ENCODE measurements around the gene INO80B. TPM values are rescaled to one million over a fixed set of nuclear protein-coding genes. Genes with fewer than 3 reads are reported as not detected.
A peak's percentile ranks its signal among the peaks of the same experiment; 100 is the strongest.

The INO80B gene
- total RNA-seq, 1 experiment from 2014 or later: 42.1 TPM

DNA sequence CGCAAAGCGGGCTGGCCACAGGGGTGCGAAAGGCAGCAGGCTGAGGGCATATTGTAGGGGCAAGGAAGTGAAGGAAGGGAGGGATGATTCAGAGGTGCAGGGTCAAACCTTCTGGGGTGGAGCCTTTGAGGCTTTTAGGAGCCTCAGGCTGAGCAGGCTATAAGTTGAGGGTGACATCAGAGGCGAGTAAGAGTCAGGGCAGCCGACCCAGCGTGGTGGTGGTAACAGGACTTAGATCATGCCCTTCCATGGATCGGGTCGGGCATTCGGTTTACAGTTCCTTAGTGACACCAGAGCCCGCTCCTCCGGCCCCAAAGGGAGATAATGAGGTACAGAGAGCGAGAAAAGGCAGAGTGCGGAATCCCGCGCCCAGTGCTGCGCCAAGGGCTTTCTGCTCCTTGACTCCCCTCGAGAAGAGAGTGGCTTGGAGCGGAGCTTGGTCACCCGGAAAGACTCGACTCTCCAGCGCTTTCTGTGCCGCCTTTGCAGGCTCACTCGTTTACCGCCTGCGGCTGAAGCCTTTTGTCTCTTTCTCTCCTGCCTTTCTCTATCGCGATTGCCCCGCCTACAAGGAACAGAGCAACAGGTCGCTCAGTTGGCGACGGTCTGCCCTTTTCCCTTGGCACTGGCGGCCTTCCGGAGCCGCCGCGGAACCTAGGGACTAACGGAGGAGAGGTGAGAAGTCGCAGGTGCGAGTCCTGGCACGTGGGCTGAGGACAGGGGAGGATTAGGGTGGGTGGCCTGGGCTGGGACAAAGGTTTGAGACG, 43.8 kb downstream of the INO80B start:
- Mint-ChIP-seq H3K27me3 (ENCODE audit: unreplicated experiment) (peaks cover 15% of the 10 kb centered on the region), H3K36me3 (ENCODE audit: insufficient read depth, unreplicated experiment) (peaks cover 43% of the 10 kb centered on the region), H3K27ac (ENCODE audit: unreplicated experiment) (peak overlapping the region; percentile 33), H3K4me1 (ENCODE audit: low read depth, unreplicated experiment) (peaks cover 26% of the 10 kb centered on the region), H3K9me3 (ENCODE audit: low read depth, unreplicated experiment) (no peaks in the 10 kb centered on the region), H3K4me3 (ENCODE audit: low read depth, unreplicated experiment) (peak overlapping the region; percentile 58)
- no TSS peak for BruUV-seq (replicated peaks)
- intact Hi-C loops (cut with micrococcal nuclease; ENCODE audit: unreplicated experiment): no loop called here
- TF ChIP-seq, protein P1, sequence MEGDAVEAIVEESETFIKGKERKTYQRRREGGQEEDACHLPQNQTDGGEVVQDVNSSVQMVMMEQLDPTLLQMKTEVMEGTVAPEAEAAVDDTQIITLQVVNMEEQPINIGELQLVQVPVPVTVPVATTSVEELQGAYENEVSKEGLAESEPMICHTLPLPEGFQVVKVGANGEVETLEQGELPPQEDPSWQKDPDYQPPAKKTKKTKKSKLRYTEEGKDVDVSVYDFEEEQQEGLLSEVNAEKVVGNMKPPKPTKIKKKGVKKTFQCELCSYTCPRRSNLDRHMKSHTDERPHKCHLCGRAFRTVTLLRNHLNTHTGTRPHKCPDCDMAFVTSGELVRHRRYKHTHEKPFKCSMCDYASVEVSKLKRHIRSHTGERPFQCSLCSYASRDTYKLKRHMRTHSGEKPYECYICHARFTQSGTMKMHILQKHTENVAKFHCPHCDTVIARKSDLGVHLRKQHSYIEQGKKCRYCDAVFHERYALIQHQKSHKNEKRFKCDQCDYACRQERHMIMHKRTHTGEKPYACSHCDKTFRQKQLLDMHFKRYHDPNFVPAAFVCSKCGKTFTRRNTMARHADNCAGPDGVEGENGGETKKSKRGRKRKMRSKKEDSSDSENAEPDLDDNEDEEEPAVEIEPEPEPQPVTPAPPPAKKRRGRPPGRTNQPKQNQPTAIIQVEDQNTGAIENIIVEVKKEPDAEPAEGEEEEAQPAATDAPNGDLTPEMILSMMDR (IDR thresholded peaks at IDR 0.05; ENCODE audit: unreplicated experiment): no peak
- CTCF ChIA-PET: interaction anchor here (0.6 kb wide), 1 partner anchor 32 kb away, joined by 4 read pairs; no protein-coding TSS in a partner anchor
- no peak for DNase-seq

DNA sequence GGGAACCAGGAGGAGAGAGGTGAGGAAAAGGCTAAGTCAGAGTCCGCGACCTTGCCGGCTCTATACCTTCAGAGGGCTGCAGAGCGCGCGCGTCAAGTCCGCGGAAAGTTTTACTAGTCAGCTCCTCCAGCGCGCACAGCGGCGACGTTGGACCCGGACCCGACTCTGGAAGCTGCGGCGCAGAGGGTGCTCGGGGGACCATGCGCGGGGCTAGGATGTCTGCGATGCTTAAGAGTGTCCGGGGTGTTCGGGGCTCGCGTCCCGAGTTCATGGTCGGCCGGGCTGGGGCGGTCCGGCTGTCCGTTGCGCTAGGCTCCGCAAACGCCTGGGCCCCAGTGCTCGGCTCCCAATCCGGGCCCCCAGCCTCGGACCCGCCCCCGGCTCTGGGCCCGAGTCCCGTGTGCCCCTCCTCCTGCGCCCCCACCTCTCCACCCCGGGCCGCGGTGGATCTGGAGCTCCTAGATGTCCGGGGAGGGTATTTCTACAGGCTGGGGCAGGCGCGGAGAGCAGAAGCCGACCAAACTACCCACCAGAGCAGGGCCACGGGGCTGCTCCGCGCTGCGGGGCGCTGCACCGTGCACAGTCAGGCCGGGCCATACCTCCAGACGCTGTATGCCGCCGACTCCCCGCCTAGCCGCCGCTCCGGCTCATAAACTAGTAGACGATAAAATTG, 44.5 kb downstream of the INO80B start, which contains the start of gene LBX2:
TSS of gene LBX2 (minus strand) at position 337 of the 673 bp plus-strand sequence. CDS start at position 271, 66 bp downstream.
- H3K27me3 Mint-ChIP-seq (ENCODE audit: unreplicated experiment): peaks cover 15% of the 10 kb centered on the region
- H3K4me1 Mint-ChIP-seq (ENCODE audit: low read depth, unreplicated experiment): peaks cover 31% of the 10 kb centered on the region

DNA sequence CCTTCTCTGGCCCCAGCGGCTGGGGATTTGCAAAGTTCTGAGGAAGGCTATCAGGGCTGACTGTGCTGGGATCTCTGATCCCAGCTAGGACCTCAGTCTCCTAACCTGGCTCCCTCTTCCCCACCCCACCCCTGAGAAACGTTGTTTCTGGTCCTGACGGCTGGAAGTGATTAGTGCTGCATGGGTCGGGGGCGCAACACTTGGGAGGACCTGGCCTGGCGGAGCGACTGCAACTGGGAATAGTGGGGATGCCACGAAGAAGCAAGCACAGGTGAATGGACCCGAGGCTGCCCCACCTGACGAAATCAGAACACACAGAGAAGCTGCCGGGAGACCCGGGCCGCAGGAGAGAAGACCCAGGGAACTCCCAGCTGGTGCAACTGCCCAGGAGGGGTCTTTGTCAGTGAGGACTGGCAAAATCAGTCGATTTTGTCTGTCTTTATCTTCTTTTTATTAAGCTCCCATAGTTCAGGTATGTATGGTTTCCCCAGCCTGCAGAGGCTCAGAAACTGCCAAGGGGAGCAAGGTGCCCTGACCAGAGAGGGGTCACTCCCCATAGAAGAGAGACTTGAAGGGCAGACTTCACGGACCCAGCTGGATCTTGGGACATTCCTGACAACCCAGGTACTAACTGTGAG, 45.2 kb downstream of the INO80B start:
- Mint-ChIP-seq H3K27ac (ENCODE audit: unreplicated experiment) (no peak overlapping the region), H3K4me1 (ENCODE audit: low read depth, unreplicated experiment) (peaks cover 37% of the 10 kb centered on the region), H3K4me3 (ENCODE audit: low read depth, unreplicated experiment) (no peak overlapping the region), H3K27me3 (ENCODE audit: unreplicated experiment) (peaks cover 15% of the 10 kb centered on the region), H3K9me3 (ENCODE audit: low read depth, unreplicated experiment) (no peaks in the 10 kb centered on the region), H3K36me3 (ENCODE audit: insufficient read depth, unreplicated experiment) (peaks cover 56% of the 10 kb centered on the region)
- CTCF ChIA-PET: interaction anchor here (0.6 kb wide), 1 partner anchor 14 kb away, joined by 5 read pairs; the partner anchor contains the start of gene TLX2
- TF ChIP-seq, protein P1 (IDR thresholded peaks at IDR 0.05; ENCODE audit: unreplicated experiment): no peak
- DNase-seq: no peak
- BruUV-seq (replicated peaks): no TSS peak
- intact Hi-C loops (cut with micrococcal nuclease; ENCODE audit: unreplicated experiment): no loop called here

More for the DNA sequence above, 44.5 kb downstream of the INO80B start, which contains the start of gene LBX2:
- TF ChIP-seq, protein P1 (IDR thresholded peaks at IDR 0.05; ENCODE audit: unreplicated experiment): no peak
- Mint-ChIP-seq H3K36me3 (ENCODE audit: insufficient read depth, unreplicated experiment) (peaks cover 50% of the 10 kb centered on the region), H3K4me3 (ENCODE audit: low read depth, unreplicated experiment) (peak within 1 kb of the TSS; percentile 58), H3K9me3 (ENCODE audit: low read depth, unreplicated experiment) (no peaks in the 10 kb centered on the region), H3K27ac (ENCODE audit: unreplicated experiment) (peak within 1 kb of the TSS; percentile 33)
- CTCF ChIA-PET: interaction anchor here (0.6 kb wide), 1 partner anchor 33 kb away, joined by 4 read pairs; no protein-coding TSS in a partner anchor
- BruUV-seq (replicated peaks): no TSS peak
- intact Hi-C loops (cut with micrococcal nuclease; ENCODE audit: unreplicated experiment): no loop called here
- no peak for DNase-seq

DNA sequence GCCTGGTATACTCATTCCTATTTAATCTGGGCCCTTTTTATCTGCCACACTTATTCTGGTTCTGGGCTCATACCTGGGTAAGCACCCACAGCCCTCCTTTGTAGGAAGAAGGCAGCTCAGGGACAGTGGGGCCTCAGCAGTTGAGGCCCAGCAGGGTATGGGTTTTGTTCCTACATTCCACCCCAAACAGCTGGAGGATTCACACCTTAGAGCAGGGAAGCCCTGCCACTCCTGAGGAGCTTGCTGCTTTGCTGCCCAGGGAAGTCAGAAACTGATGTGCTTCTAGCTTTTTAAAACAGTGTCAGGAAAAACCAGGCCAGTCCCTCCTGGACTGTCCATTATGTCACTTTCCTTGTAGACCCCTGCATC, 45.7 kb downstream of the INO80B start:
- intact Hi-C loops (cut with micrococcal nuclease; ENCODE audit: unreplicated experiment): no loop called here
- Mint-ChIP-seq H3K27me3 (ENCODE audit: unreplicated experiment) (peaks cover 15% of the 10 kb centered on the region), H3K36me3 (ENCODE audit: insufficient read depth, unreplicated experiment) (peaks cover 57% of the 10 kb centered on the region), H3K9me3 (ENCODE audit: low read depth, unreplicated experiment) (no peaks in the 10 kb centered on the region), H3K4me1 (ENCODE audit: low read depth, unreplicated experiment) (peaks cover 42% of the 10 kb centered on the region), H3K4me3 (ENCODE audit: low read depth, unreplicated experiment) (no peak overlapping the region), H3K27ac (ENCODE audit: unreplicated experiment) (no peak overlapping the region)
- no peak for DNase-seq
- CTCF ChIA-PET: interaction anchor here (0.6 to 1.0 kb wide), 2 partner anchors 13 to 14 kb away, joined by 3 to 5 read pairs; partner anchors contain the start of gene TLX2
- no TSS peak for BruUV-seq (replicated peaks)
- TF ChIP-seq, protein P1 (IDR thresholded peaks at IDR 0.05; ENCODE audit: unreplicated experiment): no peak

Measured in Calu3 (cell line).